Ramos (cell line): ENCODE measurements around the gene EPN3.

Experiments used
- in situ Hi-C: fragments of 300-500 bp; cut with MboI; formaldehyde crosslinking; loops from one replicate; pipeline ENCODE4 v1.14.3; 2022; ENCODE audit warnings: low sequenced_read_pairs; ENCODE audit not compliant: unreplicated experiment

Gene EPN3

GRCh38 chr17:50533185-50533584 is 650 bp downstream of the EPN3 start:
- in situ Hi-C loops, result no loop called here

- in situ Hi-C loops, result no loop called here
Observed at GRCh38 chr17:50533720-50534148, 1.2 kb downstream of the EPN3 start.

- in situ Hi-C loops, result no loop called here
Observed at GRCh38 chr17:50534222-50534978, 1.9 kb downstream of the EPN3 start.

GRCh38 chr17:50534979-50535326 is 2.4 kb downstream of the EPN3 start:
- in situ Hi-C loops, result no loop called here

- in situ Hi-C loops, result no loop called here
Observed at GRCh38 chr17:50535407-50535806, 2.9 kb downstream of the EPN3 start.

GRCh38 chr17:50536683-50537646 is 4.4 kb downstream of the EPN3 start:
- in situ Hi-C loops, result no loop called here

- in situ Hi-C loops, result no loop called here
Observed at GRCh38 chr17:50537721-50538548, 5.4 kb downstream of the EPN3 start.

- in situ Hi-C loops, result no loop called here
Observed at GRCh38 chr17:50538549-50539410, 6.2 kb downstream of the EPN3 start.

GRCh38 chr17:50539762-50540559 is 7.4 kb downstream of the EPN3 start:
- in situ Hi-C loops, result loop anchor here (10.0 kb wide), 1 partner anchor 415 kb away; no protein-coding TSS in a partner anchor

- in situ Hi-C loops, result loop anchor here (10.0 kb wide), 1 partner anchor 414 kb away; no protein-coding TSS in a partner anchor
Observed at GRCh38 chr17:50540560-50541401, 8.2 kb downstream of the EPN3 start.

GRCh38 chr17:50541402-50541715 is 8.8 kb downstream of the EPN3 start:
- in situ Hi-C loops, result loop anchor here (10.0 kb wide), 1 partner anchor 413 kb away; no protein-coding TSS in a partner anchor

- in situ Hi-C loops, result loop anchor here (10.0 kb wide), 1 partner anchor 413 kb away; no protein-coding TSS in a partner anchor
Observed at GRCh38 chr17:50541716-50542688, 9.5 kb downstream of the EPN3 start.

- in situ Hi-C loops, result loop anchor here (10.0 kb wide), 1 partner anchor 412 kb away; no protein-coding TSS in a partner anchor
Observed at GRCh38 chr17:50542795-50543774, 10.6 kb downstream of the EPN3 start.

GRCh38 chr17:50544516-50544915 is 12.0 kb downstream of the EPN3 start:
- in situ Hi-C loops, result loop anchor here (10.0 kb wide), 1 partner anchor 410 kb away; no protein-coding TSS in a partner anchor

GRCh38 chr17:50545311-50545710 is 12.8 kb downstream of the EPN3 start:
- in situ Hi-C loops, result loop anchor here (5.0 to 10.0 kb wide), 2 partner anchors 82 to 409 kb away; no protein-coding TSS in a partner anchor
